HG03196 (cell line): ENCODE data around the gene THOP1.
"Not testable (repeated sequence)": the region's sequence is repeated elsewhere in the genome, so short reads cannot be mapped to it uniquely, and the experiment has no call there.

Source experiments
- ATAC-seq: cut with Tn5 transposase; IDR thresholded peaks from one replicate; pipeline ENCODE4 v1.9.1; 2021; ENCODE audit not compliant: unreplicated experiment

Gene THOP1

DNA sequence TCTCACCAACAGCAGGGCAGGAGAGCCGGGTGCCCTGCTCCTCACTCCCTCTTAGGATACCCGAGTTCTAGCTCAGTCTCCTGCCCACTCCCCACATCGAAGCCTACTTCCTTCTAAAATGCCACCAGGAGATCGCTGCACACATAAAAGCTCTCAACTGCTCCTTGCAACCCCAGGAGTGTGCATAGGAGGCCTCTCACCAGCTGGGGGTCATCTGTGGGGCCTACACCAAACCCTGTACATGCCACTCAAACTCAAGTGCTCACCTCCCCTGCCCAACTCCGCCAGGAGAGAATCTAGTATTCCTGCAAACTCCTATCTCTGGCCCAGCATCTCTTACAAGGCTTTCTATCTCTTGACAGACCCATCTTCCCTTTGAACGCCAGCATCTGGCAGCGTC, 5.0 kb upstream of the THOP1 start:
- no peak for ATAC-seq

DNA sequence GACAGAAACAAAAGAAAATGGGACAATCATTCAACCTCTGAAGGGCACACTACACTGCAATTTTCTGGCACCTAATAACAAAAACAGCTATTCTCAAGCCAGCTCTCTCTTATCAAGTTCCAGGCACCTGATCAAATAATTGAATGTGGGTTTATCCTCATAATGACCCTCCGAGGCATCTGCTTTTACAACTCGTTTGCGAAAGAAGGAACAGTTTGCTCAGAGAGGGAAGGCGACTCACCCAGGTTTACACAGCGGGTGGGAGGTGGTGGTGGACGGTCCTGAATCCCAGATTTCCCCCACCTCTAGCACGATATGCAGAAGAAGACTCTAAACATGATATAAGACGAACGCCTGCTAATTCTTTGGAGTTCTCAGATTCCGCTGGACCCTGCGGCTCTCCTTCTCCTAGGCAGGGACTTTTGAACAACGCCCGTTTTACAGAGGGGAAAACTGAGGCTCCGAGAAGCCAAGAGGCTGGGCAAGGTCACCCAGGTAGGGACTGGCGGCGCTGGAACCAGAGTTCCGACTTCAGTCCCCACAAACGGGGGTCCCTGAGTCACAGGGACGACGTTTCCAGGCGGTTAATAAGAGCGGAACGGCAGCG, 2.9 kb upstream of the THOP1 start:
- no peak for ATAC-seq

DNA sequence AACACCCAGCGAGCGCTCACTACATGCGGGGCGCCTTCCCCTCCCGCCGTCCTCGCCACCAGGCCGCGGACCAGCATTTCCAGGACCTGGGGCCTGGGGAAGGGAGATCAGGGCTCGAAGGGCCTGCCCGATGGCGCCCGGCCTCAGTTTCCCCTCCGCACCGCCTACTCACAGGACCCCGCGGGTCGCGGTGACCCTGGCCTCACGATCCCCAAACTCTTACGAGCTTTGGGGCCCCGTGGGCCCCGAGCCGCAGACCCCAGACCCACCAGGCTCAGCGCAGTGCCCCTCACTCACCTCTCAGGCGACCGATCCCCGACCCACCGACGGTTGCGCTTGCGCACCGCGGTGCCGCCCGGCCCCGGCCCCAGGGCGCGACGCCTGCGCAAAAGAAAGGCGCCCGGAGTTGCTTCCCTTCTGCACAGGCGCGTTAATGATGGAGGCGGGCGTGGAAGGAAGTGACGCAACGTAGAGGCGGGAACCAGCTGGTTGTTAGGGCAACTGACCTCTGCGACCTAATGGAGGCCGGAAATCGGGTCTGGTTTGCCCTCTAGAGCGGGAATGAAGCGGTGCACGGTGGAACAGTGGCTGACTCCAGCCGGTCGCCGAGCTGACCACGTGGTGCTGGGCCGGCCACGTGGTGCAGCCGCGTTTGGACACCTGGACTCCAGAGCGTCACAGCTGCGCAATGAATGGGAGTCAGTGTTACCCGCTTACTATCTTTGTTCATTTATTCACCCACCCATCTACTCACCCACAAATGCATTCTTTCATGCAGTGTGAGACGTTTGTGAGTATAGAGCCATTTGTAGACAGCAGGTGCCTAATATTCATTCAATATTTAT, 2.1 kb upstream of the THOP1 start, which contains the start of gene SGTA:
TSS of gene SGTA (minus strand) at position 338 of the 845 bp plus-strand sequence. CDS start 14,205 bp downstream, outside the sequence.
- ATAC-seq = peak; percentile 81

DNA sequence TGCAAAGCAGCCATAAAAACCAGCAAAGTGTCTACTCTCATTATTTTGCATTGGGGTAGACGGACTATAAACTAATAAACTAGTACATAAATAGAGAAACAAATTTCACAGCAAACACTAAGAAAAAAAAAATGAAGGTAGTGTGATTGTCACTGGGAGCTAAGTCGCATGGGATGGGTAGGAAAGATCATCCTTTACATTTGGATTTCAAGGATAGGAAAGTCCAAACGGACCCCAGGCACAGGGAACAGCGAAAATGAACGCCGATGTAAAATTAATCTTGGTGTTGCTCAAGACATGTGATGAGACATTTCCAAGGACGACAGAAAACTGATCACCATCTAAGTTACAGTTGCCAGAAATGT, 1.5 kb upstream of the THOP1 start:
- ATAC-seq = no peak

DNA sequence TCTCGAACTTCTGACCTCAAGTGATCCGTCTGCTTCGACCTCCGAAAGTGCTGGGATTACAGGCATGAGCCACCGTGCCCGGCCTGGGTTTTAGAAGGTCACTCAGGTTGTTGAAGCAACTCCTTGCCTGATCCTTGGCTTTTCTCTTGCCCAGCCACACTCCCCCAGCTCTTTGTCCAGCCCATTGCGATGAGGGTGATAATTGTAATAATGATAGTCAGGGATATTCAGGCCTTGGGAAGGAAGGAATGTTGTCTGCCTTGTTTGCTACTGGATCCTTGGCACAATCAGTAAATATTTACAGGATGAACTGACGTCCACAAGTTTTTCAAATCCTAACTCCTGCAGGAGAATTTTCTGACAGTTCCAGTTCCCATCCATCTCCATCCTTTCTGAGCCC, 1.8 kb downstream of the THOP1 start:
- ATAC-seq = no peak

DNA sequence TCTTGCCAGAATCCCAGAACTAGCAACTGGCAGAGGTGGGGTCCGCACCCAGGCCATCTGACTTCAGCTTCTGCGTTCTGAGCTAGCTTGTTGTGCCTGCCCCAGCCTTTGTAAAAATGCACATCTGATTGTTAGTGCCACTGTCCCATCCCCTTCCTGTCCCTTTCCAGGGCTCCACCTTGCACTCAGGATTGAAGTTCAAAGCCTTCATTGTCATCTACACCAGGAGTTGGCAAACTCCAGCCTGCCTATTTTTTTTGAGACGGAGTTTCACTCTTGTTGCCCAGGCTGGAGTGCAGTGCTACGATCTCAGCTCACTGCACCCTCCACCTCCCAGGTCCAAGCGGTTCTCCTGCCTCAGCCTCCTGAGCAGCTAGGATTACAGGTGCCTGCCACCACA, 2.9 kb downstream of the THOP1 start:
- no peak for ATAC-seq

DNA sequence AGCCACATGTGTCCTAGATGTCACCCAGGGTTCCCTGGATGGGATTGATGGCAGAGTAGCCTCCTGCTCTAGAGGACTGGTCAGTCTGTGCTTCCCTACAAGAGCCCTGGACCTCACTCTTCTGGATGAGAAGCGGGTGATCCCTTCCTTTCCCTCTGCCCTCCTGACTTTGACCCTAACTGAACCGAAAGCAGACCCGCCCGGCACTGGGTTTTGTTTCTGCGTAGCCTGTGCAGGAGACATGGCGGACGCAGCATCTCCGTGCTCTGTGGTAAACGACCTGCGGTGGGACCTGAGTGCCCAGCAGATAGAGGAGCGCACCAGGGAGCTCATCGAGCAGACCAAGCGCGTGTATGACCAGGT, 4.9 kb downstream of the THOP1 start:
- ATAC-seq = no peak

DNA sequence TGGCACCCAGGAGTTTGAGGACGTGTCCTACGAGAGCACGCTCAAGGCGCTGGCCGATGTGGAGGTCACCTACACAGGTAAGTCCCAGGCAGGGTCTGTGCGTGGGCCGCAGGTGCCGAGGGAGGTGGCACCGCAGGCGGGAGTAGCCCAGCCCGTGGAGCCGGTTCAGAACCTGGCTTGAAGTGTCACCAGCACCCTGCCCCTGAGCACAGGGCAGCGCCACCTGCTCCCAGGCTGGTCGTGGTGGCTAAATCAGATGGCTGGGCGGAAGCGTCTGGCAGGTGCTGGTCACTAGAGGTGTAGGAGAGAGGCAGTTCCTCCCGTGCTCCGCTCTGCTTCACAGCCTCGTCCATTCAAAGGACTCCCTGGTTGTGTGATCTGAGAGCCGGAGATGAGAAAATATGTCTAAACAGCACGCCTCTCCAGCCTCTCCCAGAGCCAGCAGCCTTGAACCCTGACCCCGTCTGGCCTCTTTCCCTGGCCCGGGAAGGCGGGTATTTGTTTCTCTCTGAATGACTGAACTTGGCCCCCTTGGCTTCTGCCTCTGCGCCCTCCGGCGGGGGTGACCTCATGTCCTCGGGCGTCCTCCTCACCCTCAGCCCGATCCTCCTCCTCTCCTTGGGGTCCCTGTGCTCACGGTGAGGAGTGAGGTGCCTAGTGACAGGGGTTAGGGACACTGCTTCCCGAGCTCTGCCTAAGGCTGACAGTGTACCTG, 5.4 kb downstream of the THOP1 start:
- no peak for ATAC-seq

DNA sequence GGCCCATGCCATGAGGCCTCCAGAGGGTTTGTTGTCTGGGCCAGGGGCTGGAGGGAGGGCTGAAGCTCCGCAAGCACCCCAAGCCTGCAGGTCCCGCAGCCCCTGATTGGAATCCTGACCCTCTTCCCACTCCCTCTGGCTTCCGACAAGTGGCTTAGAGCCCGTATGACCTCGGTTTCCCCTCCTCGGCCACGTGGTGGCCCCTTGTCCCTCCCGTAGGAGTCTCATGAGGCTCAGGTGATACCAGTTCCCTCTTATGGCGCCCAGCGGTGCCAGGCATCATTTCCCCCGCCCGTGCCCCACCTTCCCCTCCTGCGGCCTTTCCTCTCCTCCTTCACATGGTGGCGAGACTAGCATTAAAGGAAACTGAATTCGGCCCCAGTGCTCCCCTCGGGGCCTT, 6.1 kb downstream of the THOP1 start:
- no peak for ATAC-seq

DNA sequence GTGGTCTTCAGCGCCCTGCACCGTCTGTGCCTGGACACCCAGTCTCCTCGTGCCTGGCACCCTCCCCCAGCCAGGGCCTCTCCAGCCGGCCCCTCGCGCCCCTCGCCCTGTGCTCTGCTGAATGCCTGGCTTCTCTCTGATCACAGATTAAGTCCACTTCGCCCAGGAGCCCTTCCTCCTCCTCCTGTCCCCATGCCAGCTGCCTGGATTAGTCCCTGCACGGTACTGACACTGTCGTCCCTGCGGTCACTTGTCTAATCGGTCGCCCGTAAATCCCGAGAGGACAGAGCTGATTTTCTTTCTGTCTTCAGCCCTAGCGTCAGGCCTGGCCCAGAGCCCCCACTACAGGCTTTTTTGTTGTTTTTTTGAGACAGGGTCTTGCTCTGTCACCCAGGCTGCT, 6.6 kb downstream of the THOP1 start:
- no peak for ATAC-seq

DNA sequence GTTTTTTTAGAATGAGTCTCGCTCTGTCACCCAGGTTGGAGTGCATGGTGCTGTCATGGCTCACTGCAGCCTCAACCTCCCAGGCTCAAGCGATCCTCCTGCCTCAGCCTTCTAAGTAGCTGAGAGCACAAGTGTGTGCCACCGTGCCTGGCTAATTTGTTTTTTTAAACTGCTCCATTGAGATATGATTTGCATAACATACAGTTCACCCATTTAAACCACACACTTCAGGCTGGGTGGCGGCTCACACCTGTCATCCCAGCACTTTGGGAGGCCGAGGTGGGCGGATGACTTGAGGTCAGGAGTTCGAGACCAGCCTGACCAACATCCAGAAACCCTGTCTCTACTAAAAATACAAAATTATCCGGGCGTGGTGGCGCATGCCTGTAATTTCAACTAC, 7.4 kb downstream of the THOP1 start:
- ATAC-seq = not testable (repeated sequence)

DNA sequence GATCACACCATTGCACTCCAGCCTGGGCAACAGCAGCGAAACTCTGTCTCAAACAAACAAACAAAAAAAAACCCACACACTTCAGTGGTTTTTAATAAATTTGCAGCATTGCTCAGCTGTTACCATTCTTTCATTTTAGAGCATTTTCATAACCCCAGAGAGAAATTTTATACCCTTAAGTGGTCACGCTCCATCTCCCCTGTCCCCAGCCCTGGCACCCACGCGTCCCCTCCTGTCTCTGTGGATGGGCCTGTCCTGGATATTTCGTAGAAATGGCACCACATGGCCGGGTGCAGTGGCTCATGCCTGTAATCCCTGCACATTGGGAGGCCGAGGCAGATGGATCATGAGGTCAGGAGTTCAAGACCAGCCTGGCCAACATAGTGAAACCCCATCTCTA, 7.8 kb downstream of the THOP1 start:
- ATAC-seq = no peak

DNA sequence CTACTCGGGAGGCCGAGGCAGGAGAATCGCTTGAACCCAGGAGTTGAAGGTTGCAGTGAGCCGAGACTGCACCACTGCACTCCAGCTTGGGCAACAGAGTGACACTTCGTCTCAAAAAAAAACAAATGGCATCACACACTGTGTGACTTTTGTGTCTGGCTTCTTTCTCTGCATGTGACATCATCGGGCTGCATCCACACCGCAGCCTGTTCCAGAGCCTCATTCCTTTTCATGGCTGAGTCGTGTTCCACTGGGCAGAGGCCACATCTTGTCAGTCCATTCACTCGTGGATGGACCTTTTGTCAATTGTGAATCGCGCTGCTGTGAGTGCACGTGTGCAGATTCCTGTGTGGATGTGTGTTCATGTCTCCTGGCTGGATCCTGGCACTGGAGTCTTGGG, 8.3 kb downstream of the THOP1 start:
- ATAC-seq = no peak

DNA sequence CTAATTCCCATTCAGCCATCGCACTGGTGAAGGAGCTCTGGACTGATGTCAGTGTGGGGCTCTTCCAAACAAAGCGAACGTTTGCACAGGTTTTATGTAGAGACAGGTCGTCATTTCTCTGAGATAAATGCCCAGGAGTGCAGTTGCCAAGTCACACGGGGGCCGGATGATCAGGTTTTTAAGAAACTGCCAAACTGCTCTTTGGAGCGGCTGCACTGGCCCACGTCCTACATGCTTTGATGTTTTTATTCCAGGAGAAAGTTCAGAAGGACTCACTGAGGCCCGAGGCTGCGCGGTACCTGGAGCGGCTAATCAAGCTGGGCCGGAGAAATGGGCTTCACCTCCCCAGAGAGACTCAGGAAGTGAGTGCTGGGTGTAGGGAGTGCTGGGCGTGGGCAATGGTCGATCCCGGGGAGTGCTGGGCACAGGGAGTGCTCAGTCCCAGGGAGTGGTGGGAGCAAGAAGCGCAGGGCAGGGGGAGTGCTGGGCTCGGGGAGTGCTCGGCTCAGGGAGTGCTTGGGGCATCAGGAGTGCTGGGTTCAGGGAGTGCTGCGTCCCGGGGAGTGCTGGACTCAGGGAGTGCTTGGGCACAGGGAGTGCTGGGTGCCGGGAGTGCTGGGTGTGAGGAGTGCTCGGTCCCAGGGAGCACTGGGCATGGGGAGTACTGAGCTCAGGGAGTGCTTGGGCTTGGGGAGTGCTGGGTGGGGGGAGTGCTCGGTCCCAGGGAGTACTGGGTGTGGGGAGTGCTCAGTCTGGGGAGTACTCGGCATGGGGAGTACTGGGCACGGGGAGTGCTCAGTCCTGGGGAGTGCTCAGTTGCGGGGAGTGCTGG, 10.7 kb downstream of the THOP1 start:
- ATAC-seq = no peak

DNA sequence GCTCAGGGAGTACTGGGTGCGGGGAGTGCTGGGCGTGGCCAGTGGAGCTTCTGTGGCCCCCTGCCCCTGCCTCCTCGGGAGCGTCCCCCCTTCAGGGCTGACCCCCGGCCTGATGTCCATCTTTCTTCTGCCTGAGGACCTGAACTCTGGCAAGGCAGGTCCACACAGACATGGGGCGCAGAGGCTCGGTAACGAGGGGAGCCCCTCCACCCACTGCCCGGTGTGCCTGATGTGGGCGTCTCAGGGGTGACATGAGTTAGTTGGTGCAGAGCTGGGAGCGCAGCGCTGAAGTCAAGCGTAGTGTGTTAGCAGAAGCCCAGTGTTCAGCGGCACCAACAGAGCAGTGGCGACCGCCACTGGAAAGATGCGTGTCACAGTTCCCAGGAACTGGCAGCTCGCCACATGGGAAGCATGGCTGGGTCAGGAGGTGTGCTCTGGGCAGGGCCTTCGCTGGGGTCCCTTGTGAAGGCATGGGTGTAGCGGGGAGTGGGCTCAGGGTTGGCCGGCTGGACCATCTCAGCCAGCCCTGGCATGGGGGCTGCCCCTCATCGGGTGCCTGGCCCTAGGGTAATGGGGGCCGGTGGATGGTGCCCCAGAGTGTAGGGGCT, 11.5 kb downstream of the THOP1 start:
- no peak for ATAC-seq

DNA sequence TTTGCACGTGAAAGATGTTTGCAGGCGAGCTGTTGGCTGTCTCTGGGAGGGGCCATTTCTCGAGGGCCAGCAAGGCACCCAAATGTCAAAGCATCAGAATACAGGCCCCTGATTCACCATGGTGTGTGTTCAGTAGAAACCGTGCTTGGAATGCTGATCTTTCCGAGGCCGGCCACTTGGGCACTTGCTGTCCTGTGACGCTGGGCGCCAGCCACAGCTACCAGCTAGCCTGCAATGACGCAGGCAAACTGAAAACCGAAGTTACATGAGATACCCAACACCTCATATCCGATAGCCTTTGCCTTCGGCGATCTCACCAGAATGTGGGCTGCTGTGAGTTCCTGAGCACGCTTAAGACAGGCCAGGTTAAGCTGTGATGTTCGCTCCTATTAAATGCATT, 12.0 kb downstream of the THOP1 start:
- no peak for ATAC-seq

DNA sequence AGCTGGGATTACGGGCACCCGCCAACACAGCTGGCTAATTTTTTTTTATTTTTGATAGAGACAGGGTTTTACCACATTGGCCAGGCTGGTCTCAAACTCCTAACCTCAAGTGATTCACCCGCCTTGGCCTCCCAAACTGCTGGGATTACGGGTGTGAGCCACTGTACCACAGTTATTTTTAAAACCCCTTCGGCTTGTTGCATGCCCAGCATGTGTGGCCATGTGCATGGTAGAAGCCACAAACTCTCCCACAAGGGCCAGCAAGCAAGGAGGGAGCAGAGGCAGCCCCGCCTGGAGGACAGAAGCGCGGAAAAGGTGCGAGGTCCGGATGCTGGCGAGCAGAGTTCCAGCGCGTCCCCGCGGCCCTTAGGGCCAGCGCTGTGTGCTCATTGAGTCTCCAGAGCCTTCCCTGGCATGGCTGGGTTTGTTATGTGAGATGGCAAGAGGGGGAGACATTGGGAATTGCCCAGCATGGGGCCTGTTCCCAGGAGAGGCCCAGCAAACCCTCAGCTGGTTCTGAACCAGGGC, 12.9 kb downstream of the THOP1 start:
- ATAC-seq = no peak

DNA sequence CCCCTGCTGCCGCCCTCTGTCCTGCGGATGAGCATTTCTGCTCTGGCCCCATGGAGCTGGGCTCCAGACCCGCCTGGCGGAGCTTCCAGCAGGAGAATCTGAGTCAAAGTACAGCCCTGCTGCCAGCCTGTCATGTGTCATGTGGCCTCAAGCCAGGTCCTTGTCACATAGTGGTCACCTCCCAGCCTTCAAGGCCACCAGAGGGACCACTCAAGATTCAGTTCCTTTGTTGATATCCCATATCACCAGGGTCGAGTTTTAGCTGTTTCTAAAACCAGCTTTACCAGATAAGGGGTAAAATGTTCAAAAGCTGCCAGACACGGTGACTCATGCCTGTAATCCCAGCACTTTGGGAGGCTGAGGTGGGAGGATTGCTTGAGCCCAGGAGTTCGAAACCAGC, 13.4 kb downstream of the THOP1 start:
- ATAC-seq = no peak

DNA sequence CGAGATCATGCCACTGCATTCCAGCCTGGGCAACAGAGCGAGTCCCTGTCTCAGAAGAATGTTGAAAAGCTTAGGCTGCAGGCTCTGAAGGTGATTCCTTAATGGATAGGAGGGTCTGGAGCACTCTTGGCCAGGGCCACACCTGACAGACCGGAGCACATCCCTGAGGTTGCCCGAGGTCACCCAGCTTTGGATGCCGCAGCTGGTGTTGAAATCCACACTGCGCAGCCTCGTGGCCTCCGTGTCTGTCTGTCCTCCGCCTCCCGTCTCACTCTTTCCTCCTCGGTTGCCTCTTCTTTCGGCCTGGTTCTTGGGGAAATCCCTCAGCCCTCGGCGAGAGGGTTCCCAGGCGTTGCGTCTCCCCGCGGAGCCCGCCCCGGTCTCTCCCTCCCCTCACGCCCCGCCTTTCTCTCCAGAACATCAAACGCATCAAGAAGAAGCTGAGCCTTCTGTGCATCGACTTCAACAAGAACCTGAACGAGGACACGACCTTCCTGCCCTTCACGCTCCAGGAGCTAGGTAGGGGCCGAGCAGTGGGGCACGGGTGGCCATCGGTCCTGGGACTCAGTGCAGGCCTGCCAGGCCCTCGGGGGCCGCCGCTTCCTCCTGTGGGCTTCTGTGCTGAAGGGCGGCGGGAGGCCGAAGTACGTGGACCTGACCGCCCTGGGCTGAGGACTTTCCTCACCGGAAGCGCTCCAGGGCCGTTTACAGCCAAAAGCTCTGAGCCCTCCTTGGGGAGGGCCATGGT, 14.1 kb downstream of the THOP1 start:
- ATAC-seq = no peak

DNA sequence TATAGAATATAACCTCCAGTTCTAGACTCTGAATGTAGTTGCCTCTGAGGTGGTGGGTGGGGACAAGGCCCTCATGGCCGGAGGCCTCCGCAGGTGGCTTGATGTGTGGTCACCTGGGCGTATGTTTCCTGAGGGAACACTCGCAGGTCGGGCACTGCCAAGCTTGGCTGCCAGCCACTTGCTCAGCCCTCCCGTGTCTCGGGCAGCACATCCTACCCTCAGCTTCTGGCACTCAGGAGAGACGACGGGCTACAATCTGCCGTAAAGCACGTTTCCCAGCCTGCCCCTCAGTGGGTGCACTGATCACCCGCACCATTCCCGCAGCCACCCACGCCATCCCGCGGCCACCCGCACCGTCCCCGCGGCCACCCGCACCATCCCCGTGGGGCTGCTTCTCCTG, 15.2 kb downstream of the THOP1 start:
- ATAC-seq = no peak
